Colonic mucosa (tissue), 4 donors: Measurements from ENCODE around the gene C8A. TPM values are rescaled to one million over a fixed set of nuclear protein-coding genes. Genes with fewer than 3 reads are reported as not detected.

ENCODE experiments used
- DNase-seq: peaks from one replicate; pipeline ENCODE4 v3.0.0-alpha.2; 2020
- H3K27ac ChIP-seq: fragments of 200-600 bp; one replicate; pipeline ENCODE4 v1.8.0; 2021
- H3K27me3 ChIP-seq: fragments of 200-600 bp; one replicate; pipeline ENCODE4 v1.8.0; 2021
- H3K36me3 ChIP-seq: fragments of 200-600 bp; one replicate; pipeline ENCODE4 v1.8.0; 2021
- H3K4me1 ChIP-seq: fragments of 200-600 bp; one replicate; pipeline ENCODE4 v1.8.0; 2021; ENCODE audit warnings: mild to moderate bottlenecking
- H3K4me3 ChIP-seq: fragments of 200-600 bp; one replicate; pipeline ENCODE4 v1.8.0; 2021
- H3K9ac ChIP-seq, 2 donors: one replicate each; pipeline ENCODE4 v1.7.0; 2013; ENCODE audit warnings: control low read depth in 2 of 2, low read depth in 2 of 2, low read length in 2 of 2
- H3K9me3 ChIP-seq: fragments of 200-600 bp; one replicate; pipeline ENCODE4 v1.8.0; 2021
- intact Hi-C: fragments of 100-400 bp; cut with DNase I; formaldehyde crosslinking; loops from one replicate; pipeline ENCODE4 v1.14.1; 2022
- total RNA-seq, 2 donors: library from RNA; stranded (reverse); fragmentation: NEBNext Ultra II Directional in 1 of 2; extraction: Animal tissue kit (Norgen Biotek cat#: 25700) in 1 of 2; gene quantifications; one replicate each; pipeline ENCODE4 v1.2.1, GENCODE V29; 2021
- TF ChIP-seq, protein P1 (sequence below): fragments of 200-600 bp; IDR thresholded peaks from one replicate; pipeline ENCODE4 v1.8.0; 2022; ENCODE audit warnings: antibody characterized with exemption, mild to moderate bottlenecking
- donor health status: healthy.
- donor health status: DM: no; HTN: no; CAD: no.
- donor health status: DM: no; HTN: no; CAD: no.

Gene C8A
- total RNA-seq, 2 donors from 2014 or later: not detected

DNA sequence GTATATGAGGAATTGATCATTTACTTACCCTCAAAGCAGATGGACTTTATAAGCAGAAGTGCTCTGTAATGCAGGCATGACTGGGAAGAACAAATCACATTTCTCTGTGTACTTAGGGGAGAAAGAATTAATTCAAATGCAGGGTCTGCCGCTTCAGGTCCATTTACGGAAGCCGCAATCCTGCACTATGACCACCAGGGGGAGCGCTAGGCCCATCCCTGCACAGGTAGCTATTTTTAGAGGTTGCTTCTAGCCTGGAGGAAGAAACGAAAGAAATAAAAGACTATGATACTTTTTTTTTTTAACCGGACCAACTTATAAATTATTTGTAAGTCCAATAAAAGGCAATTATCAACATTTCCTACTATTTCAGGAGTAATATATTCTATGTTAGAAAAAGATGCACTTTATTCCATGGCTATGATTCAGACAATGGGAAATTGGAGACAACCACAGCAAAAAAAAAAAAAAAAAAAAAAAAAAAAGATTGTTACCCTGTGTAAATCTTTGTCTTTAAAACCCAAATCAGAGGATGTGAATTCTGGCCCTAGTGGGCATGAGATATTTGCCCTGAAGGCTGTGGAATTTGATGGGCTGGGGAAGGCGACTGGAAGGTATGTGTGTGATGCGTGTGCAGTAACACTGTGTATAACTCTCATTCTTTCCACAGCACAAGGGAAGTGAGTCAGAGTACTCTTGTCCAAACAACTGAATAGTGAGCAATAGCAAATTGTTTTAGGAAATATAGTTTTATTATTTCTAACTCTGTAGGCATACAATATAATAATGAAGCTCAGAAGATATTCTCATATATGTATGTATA is 22.5 kb upstream of the C8A start:
- Histone ChIP-seq H3K36me3 (no peaks in the 10 kb centered on the region), H3K27me3 (no peaks in the 10 kb centered on the region), H3K4me3 (no peak overlapping the region), H3K9me3 (no peaks in the 10 kb centered on the region), H3K9ac (no peak overlapping the region), H3K27ac (no peak overlapping the region), H3K4me1 (no peaks in the 10 kb centered on the region)
- DNase-seq: peak; percentile 61
- intact Hi-C loops: loop anchor here (10.0 kb wide), 1 partner anchor 1323 kb away; no protein-coding TSS in a partner anchor
- TF ChIP-seq, protein P1, sequence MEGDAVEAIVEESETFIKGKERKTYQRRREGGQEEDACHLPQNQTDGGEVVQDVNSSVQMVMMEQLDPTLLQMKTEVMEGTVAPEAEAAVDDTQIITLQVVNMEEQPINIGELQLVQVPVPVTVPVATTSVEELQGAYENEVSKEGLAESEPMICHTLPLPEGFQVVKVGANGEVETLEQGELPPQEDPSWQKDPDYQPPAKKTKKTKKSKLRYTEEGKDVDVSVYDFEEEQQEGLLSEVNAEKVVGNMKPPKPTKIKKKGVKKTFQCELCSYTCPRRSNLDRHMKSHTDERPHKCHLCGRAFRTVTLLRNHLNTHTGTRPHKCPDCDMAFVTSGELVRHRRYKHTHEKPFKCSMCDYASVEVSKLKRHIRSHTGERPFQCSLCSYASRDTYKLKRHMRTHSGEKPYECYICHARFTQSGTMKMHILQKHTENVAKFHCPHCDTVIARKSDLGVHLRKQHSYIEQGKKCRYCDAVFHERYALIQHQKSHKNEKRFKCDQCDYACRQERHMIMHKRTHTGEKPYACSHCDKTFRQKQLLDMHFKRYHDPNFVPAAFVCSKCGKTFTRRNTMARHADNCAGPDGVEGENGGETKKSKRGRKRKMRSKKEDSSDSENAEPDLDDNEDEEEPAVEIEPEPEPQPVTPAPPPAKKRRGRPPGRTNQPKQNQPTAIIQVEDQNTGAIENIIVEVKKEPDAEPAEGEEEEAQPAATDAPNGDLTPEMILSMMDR: peak; percentile 95

DNA sequence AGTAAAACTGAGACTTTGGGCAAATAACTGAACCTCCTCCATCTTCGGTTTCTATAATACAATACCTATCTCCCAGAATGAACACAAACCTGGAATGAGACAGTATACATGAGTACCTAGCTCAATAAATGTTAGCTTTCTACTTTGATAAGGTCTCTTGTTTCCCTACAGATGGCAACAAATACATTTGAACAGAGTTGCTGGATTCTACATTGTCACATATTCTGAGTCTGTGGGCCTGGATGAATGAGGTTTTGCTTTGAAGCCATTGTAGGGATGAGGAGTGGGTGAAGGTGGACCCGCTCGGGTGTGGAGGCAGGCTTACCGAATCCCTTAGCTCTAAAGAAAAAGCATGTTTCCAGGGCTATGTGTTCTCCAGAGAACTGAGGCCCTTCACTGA is 21.5 kb upstream of the C8A start:
- Histone ChIP-seq H3K27me3 (no peaks in the 10 kb centered on the region), H3K36me3 (no peaks in the 10 kb centered on the region), H3K27ac (no peak overlapping the region), H3K4me1 (no peaks in the 10 kb centered on the region), H3K9me3 (no peaks in the 10 kb centered on the region), H3K9ac (no peak overlapping the region), H3K4me3 (no peak overlapping the region)
- intact Hi-C loops: loop anchor here (10.0 kb wide), 1 partner anchor 1322 kb away; no protein-coding TSS in a partner anchor
- no peak for DNase-seq
- TF ChIP-seq, protein P1: no peak

DNA sequence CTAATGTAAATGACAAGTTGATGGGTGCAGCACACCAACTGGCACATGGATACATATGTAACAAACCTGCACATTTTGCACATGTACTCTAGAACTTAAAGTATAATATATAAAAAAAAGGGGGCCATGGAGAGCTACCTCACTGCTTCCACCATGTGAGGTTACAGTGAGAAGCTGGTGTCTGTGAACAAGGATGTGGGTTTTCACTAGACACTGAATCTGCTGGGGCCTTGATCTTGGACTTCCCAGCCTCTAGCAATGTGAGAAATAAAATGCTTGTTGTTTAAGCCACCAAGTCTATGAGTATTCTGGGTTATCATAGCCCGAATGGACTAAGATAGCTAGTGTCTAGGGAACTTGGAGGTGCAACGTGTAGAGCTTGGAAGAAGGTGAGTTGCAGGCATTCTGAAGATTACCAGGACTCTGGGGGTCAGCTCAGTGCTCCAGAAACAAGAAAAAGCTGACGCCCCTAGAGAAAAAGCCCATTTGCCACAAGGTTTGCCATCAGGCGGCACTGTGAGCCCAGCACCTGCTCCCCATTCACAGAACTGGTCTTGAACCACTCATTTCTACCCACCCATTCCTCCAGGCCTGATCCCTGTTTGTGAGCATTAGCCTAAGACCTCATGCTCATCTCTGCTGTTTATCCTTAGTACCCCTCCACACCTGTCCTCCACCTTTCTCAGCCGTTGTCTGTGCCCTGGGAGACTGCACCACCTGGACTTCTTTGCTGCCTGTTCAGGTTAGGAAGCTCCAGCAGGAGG is 20.3 kb upstream of the C8A start:
- DNase-seq: no peak
- Histone ChIP-seq H3K9ac (no peak overlapping the region), H3K4me3 (no peak overlapping the region), H3K9me3 (no peaks in the 10 kb centered on the region), H3K27me3 (no peaks in the 10 kb centered on the region), H3K4me1 (no peaks in the 10 kb centered on the region), H3K36me3 (no peaks in the 10 kb centered on the region), H3K27ac (no peak overlapping the region)
- TF ChIP-seq, protein P1: no peak
- intact Hi-C loops: loop anchor here (10.0 kb wide), 1 partner anchor 1320 kb away; no protein-coding TSS in a partner anchor

DNA sequence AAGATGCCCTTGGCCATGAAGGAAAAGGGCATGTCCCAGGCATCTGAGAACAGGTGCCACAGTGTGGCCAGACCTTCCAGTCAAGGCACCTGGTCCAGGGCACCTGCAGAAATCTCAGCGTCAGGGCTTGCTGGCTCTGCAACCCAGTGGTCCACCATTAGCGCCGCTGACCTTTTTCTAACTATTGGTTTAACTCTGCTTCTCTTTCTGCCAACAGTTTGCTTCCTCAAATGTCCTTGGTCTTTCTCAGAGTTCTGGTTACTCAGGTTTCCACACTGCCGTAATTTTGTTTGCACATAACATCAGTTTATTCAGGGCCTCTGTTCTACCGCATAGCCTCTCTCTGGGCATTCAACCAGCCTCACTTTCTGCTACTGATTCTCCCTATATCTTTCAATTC is 18.9 kb upstream of the C8A start:
- Histone ChIP-seq H3K27ac (no peak overlapping the region), H3K27me3 (no peaks in the 10 kb centered on the region), H3K36me3 (no peaks in the 10 kb centered on the region), H3K9me3 (no peaks in the 10 kb centered on the region), H3K4me1 (no peaks in the 10 kb centered on the region), H3K4me3 (no peak overlapping the region), H3K9ac (no peak overlapping the region)
- intact Hi-C loops: loop anchor here (5.0 to 10.0 kb wide), 2 partner anchors 1212 to 1319 kb away; no protein-coding TSS in a partner anchor
- no peak for DNase-seq
- TF ChIP-seq, protein P1: no peak

DNA sequence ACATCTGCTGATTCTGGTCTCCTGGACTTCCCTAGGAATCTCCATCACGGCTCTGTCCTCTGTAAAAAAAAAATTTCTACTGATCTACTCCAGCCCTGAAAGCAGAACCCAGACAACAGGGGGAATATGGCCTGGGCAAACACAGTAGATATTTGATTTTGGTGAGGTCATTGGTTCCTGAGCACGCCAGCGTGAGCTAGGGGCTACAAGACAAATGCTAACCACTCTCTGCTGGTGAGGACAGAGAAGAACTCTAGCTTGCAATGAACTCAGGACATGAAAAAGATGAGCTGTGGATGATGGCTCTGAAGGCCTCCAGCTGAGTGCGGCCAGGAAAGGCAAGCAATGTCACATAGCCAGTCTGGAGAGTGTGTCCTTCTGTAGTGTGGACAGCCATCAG is 18.2 kb upstream of the C8A start:
- intact Hi-C loops: loop anchor here (5.0 to 10.0 kb wide), 2 partner anchors 1211 to 1318 kb away; no protein-coding TSS in a partner anchor
- TF ChIP-seq, protein P1: no peak

More for the DNA sequence above, 18.2 kb upstream of the C8A start:
- Histone ChIP-seq H3K4me3 (no peak overlapping the region), H3K36me3 (no peaks in the 10 kb centered on the region), H3K4me1 (no peaks in the 10 kb centered on the region), H3K9me3 (no peaks in the 10 kb centered on the region), H3K27me3 (no peaks in the 10 kb centered on the region), H3K9ac (no peak overlapping the region), H3K27ac (no peak overlapping the region)
- no peak for DNase-seq
